ENCODE measurements around the gene HERPUD2.

Gene HERPUD2, protein sequence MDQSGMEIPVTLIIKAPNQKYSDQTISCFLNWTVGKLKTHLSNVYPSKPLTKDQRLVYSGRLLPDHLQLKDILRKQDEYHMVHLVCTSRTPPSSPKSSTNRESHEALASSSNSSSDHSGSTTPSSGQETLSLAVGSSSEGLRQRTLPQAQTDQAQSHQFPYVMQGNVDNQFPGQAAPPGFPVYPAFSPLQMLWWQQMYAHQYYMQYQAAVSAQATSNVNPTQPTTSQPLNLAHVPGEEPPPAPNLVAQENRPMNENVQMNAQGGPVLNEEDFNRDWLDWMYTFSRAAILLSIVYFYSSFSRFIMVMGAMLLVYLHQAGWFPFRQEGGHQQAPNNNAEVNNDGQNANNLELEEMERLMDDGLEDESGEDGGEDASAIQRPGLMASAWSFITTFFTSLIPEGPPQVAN

DNA sequence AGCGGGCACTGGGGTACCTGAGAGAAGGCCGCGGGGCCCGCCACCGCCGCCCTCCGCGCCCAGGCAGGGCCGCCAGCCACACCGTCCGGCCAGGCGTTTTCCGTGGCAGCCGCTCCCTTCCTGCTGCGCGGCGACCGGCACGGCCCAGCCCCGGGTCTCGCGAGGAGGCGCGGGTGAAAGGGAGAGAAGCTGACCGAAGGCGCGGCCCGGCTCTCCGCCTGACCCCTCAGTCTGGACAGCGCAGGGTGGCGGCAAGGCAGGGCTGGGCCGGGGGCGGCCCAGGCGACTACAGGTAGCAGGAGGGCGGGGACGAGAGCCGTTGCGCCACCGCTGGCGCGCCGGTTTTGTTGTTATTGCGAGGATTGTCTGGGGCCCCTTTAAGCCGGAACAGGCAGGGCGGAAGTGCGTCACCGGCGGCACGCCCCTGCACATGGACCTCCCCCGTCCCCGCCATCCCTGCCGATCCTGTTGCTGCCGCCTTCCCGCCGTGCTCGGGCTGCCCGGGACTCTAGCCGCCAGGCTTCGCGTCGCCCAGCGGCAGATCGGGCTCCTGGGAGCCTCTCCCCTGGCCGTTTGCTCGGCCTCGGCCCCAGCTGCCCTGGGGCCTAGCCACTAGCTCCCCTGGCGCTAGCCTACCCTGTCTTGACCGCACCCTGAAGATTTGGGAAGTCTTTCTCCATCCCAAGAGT is at the start of gene HERPUD2:
Gene HERPUD2 (minus strand): TSS at position 352 of the 689 bp plus-strand sequence. CDS start 805 bp downstream, outside the sequence.
- DNase-seq, result peak; percentile 94

- no peak for DNase-seq
Observed at GRCh38 chr7:35738889-35739288, 44.0 kb upstream of the HERPUD2 start.

- DNase-seq, result no peak
Observed at GRCh38 chr7:35736725-35737124, 41.8 kb upstream of the HERPUD2 start.

GRCh38 chr7:35735396-35735795 is 40.5 kb upstream of the HERPUD2 start:
- no peak for DNase-seq

- DNase-seq, result no peak
Observed at GRCh38 chr7:35734001-35734483, 39.1 kb upstream of the HERPUD2 start.

GRCh38 chr7:35731349-35731748 is 36.4 kb upstream of the HERPUD2 start:
- no peak for DNase-seq

DNA sequence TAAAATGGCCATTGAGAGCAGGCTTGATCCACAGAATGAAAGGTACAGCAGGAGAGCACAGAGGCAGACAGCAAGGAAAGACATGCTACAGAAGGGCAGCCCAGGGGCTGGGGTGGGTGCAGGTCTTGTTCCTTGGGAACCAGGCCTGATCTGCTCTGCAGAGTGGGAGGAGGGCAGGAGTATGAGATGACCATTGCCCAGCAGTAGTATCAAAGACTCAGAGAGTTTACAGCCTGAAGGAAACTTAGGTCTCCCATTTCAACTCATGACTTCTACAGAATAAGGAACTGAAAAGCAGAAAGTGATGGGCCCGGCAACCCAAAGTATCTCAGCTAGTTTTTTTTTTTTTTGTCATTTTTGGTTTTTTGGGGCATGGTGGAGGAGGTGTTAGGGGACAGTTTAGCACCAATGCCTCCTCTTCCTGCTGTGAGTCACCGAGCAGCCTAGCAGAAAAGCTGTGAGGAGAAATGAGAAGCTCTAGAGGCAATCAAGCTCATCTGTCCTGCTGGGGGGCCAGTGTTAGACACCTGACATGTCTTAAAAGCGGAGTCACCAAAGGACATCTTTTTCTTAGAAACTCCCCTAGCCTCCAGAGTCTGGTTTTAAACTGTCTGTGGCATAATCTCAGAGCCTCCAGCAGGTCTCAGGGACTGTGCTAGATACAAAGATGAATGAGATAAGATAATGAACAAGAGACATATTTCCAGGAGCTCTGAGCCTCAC is 34.3 kb upstream of the HERPUD2 start:
- no peak for DNase-seq

DNA sequence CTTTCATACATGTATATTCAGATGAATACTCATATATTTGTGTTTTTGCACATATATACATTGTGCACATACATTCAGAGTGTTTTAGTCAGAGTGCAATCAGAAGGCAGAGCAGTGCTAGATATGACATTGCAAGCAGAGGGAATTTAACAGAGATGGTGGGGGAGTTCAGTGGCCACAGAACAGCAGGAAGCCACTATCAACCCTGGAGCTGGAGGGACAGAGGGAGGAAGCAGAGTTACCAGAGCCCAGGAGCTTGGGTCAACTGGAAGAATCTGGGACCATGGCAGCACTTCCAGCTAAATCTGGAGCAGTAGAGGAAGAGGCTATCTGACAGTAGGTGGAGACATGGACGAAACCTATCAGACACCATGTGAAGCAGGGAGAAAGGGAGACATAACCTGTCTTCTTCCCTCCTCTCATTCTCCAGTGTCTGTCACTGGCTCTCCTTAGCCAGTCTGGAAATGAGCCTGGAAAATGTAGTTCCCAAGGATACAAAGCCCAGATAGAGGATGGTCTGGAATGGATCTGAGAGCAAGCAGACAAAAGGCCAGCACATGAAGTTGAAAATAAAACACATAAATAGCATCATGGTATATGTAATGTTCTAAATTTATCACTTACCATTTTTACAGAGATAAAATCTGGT is 33.6 kb upstream of the HERPUD2 start:
- no peak for DNase-seq

DNA sequence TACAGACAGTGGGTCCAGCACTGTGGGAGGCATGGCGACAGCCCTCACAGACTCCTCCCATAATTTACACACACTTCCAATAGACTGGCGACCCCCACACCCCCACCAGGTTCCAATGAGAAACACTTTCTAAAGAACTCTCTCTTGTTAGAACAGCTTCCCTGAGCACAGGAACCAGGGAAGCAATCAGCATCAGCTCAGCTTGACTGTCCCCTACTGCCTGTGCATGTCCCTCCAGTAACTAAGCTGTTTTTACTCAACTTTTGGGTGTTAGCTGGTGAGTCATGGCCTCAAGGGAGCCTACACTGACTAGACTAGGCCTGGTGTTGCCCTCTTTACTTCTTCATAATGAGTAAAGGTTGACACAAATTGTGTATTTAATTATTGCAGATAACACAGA is 32.6 kb upstream of the HERPUD2 start:
- DNase-seq, result no peak

GRCh38 chr7:35726654-35727053 is 31.7 kb upstream of the HERPUD2 start:
- DNase-seq, result no peak

- DNase-seq, result no peak
Observed at GRCh38 chr7:35725280-35725680, 30.3 kb upstream of the HERPUD2 start.

- DNase-seq, result no peak
Observed at GRCh38 chr7:35723011-35723410, 28.1 kb upstream of the HERPUD2 start.

- DNase-seq, result no peak
Observed at GRCh38 chr7:35722054-35722849, 27.3 kb upstream of the HERPUD2 start.

- no peak for DNase-seq
Observed at GRCh38 chr7:35721288-35721687, 26.4 kb upstream of the HERPUD2 start.

- no peak for DNase-seq
Observed at GRCh38 chr7:35720849-35721248, 25.9 kb upstream of the HERPUD2 start.

- DNase-seq, result no peak
Observed at GRCh38 chr7:35720032-35720431, 25.1 kb upstream of the HERPUD2 start.

- DNase-seq, result no peak
Observed at GRCh38 chr7:35718047-35718446, 23.1 kb upstream of the HERPUD2 start.

- DNase-seq, result no peak
Observed at GRCh38 chr7:35717516-35717915, 22.6 kb upstream of the HERPUD2 start.

DNA sequence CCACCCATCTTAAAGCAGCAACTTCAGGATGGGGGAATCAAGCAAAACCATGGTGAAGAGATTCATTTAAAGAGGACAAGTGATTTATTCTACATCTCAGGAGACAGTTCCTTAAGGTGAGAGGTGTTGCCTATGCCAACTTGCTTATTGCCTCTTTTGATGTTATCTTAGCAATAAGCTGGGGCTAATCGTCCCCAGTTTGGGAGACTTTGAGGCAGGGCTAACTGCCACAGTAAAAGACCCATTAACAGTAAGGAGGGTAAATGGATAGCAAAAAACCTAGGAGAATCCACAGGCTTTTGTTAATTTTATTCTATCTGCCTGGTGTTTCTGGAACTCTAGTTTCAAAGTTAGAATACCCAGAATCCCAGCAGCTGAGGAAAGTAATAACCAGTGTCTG is 22.1 kb upstream of the HERPUD2 start:
- DNase-seq, result no peak

GRCh38 chr7:35716038-35716803 is 21.3 kb upstream of the HERPUD2 start:
- no peak for DNase-seq

DNA sequence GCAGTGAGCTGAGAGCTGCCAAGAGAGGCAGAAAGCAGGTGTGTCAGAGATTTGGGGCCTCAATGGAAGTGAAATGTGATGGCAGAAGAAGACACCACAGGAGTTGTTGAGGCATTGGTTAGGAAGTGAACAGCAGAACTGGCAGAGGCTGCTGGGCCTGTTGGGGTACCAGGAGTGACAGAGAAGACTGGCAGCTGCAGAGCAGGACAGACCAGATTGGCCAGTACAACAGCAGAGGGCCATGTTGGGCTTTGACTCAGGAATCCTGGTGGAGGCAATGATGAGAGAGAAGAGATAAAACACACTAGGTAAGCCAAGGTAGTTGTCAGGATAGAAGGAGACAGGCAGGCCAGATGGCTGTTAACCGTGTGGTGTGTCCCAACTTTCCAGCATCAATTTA is 19.9 kb upstream of the HERPUD2 start:
- DNase-seq, result no peak

All from NCI-H345 (cell line).